Left colon (tissue), 2 donors: ENCODE results near the gene TBC1D22A. TPM values are rescaled to one million over a fixed set of nuclear protein-coding genes. Genes with fewer than 3 reads are reported as not detected.

Experiments
- ATAC-seq: fragments of 200-7000 bp; cut with Tn5 transposase; one replicate; pipeline ENCODE4 v1.9.1; 2020; ENCODE audit warnings: mild to moderate bottlenecking, moderate library complexity
- DNase-seq, 2 donors: peaks; one replicate each; pipeline ENCODE4 v3.0.0-alpha.2; 2020
- intact Hi-C, 2 donors: fragments of 100-400 bp; cut with DNase I in 1 of 2; cut with micrococcal nuclease in 1 of 2; formaldehyde crosslinking; loops; one replicate each; pipeline versions ENCODE4 v1.11.2 to v1.14.0; 2022; cut with DNase I, micrococcal nuclease
- total RNA-seq, 2 donors: library from RNA; stranded (reverse); fragmentation: NEBNext Ultra II Directional; extraction: Animal tissue kit (Norgen Biotek cat#: 25700); gene quantifications; one replicate each; pipeline ENCODE4 v1.2.1, GENCODE V29; 2021
- donor health status: DM: no; HTN: no; CAD: no.
- donor health status: DM: yes; HTN: yes; CAD: no.

Gene TBC1D22A
- total RNA-seq, 2 donors from 2014 or later = 40.7 to 45.2 TPM

DNA sequence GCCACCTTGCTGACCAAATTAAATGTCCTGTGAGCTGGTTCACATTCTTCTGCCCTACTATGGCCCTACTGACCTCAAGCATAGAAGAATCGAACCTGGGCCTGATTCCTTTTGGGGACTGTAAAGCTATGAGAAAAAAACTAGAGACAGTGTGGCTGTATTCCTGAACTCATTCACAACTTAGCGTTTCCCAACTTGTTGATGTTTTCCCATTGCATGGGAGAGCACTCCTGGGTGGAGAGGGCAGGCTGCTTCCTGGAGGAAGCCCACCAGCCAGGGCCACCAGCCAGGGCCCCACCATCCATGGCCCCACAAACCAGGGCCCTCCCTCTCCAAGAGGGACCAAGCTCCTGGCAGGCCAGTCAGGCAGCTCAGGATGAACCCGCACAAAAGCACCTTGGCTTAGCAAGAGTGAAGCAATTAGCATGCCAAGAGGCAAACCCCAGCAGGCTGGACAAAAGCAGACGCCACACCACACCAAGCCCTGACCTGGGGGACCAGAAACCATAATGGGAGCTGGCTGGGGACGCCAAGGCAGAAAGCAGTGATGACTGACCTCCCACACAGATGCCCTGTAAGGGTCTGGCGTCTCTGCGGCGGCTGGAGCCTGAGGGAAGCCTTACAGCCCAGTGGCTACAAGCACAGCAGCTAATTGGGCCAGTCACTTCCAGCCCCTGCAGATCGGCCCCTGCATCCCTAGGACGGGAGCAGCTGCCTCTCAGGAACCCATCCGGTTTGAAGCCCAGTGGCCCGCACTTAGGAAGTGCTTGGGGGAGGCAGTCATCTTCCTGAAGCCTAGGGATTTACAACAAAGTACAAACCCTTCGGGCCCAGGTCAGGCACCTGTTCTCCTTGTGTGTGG, 26.5 kb upstream of the TBC1D22A start:
- DNase-seq = no peak
- ATAC-seq = no peak
- intact Hi-C loops = no loop called here

- no peak for ATAC-seq
- no peak for DNase-seq
- intact Hi-C loops = no loop called here
Measured at GRCh38 chr22:46736705-46737104, 25.7 kb upstream of the TBC1D22A start.

DNA sequence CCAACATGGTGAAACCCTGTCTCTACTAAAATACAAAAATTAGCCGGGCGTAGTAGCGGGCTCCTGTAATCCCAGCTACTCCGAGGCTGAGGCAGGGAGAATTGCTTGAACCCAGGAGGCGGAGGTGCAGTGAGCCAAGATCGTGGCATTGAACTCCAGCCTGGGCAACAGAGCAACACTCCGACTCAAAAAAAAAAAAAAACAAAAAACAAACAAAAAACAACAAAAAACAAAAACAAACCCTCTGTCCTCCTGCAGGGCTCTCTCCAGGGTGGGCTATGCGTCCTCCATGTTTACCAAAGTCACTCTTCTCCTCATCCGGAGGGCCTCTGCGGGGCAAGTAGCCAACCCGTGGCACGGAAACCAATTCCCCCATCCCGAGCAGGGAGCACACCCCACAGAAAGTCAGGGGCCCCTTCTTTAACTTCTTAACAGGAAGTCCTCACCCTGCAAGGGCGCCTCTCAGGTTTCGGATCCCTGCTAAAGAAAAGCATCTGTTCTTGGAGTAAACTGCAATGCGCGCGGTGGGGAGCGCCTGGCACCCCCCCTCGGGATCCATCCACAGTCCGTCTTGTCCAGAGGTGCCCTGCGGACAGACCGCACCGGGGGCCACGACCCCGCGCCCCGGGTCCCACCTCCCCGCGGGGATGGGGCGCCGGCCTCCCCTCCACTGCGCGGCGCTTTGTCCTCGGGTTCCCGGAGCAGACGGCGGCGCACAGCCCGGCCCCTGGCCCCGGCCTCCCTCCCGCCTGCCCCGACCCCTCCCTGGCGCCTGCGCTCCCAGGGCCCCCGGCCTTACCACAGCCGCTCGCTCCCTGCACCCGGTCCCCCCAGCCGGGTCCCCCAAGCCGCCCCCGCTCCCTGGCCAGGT, 25.1 kb upstream of the TBC1D22A start:
- ATAC-seq (peak; percentile 5), DNase-seq (peak in 1 of 2 donors; percentile 63)
- intact Hi-C loops = no loop called here

- intact Hi-C loops = no loop called here
- peak; percentile 51 for ATAC-seq
- peak; percentile 75 to 83 for DNase-seq
Measured at GRCh38 chr22:46737976-46738646, 24.3 kb upstream of the TBC1D22A start, which contains the start of gene CERK. Gene CERK, minus strand, starts transcription at chr22:46738252. Its CDS starts 104 bp downstream, at chr22:46738148.

DNA sequence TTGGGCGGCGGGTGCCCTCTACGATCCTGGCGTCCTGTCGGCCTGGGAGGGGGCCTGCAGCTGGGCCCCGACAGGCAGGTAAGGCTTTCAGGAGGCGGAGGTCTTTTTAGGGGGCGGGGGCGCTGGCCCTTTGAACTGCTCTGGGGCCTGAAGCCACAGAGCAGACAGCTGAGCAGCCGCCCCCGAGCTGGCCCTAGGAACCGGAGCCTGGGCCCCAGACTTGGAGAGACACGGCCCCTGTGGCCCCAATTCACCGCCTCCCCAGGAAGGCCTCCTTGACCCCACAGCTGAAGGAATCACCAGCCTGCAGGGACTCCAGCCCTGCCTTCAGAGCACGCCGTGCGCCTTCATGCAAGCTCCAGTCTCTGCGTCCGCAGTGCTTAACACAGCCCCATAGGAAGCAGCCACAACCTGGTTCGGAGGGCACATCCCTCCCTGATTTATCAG, 23.8 kb upstream of the TBC1D22A start:
- peak; percentile 15 for ATAC-seq
- intact Hi-C loops = no loop called here
- peak in 1 of 2 donors; percentile 53 for DNase-seq

GRCh38 chr22:46739094-46739870, 23.2 kb upstream of the TBC1D22A start:
- ATAC-seq = peak; percentile 67
- peak; percentile 80 to 88 for DNase-seq
- intact Hi-C loops = no loop called here

GRCh38 chr22:46740910-46741780, 21.3 kb upstream of the TBC1D22A start:
- no peak for DNase-seq
- ATAC-seq = no peak
- intact Hi-C loops = no loop called here

DNA sequence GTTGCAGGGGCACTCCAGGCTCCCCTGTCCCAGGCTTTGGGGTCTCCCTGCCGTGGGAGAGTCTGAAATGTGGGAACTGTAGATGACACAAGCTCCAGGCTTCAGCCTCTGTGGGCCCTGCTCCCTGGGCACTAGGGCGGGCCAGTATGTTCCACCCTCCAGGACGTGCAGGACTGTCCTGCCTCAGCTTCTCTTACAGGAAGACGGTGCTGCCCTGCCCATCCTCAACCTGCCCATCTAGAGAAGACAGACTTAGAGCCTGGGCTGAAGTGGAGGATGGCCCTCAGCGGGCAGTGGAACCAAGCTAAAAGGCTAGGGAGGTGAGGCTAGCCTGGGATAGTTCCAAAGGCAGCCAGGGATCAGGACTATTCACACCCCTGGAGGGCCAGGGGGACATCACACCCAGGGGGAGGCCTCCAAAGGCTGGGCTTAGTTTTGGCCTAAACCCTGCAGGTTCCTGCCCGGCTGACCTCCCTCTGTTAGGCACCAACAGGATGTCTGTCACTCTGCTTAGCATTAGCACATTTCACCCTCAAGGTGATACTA, 20.4 kb upstream of the TBC1D22A start:
- DNase-seq = no peak
- ATAC-seq = no peak
- intact Hi-C loops = no loop called here

GRCh38 chr22:46742576-46743221, 19.8 kb upstream of the TBC1D22A start:
- ATAC-seq (peak; percentile 61), DNase-seq (peak; percentile 63 to 81)
- intact Hi-C loops = no loop called here

DNA sequence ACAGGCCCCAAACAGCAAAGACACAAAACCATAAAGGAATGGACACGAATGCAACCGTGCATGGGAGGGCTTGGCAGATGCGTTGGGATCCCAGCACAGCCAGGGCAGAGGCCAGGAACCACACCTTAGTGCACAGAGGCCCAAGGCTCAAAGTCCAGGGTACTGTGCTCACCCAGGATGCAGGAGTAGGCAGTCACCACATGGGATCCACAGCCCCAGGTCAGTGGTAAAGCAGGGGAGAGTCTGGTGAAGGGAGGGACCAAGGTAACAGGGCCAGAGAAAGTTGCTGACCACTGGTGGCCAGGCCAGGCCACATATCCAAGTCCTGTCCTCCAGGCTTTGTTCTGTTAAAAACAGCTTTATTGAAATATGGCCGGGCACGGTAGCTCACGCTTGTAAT, 17.9 kb upstream of the TBC1D22A start:
- peak; percentile 79 to 90 for DNase-seq

DNA sequence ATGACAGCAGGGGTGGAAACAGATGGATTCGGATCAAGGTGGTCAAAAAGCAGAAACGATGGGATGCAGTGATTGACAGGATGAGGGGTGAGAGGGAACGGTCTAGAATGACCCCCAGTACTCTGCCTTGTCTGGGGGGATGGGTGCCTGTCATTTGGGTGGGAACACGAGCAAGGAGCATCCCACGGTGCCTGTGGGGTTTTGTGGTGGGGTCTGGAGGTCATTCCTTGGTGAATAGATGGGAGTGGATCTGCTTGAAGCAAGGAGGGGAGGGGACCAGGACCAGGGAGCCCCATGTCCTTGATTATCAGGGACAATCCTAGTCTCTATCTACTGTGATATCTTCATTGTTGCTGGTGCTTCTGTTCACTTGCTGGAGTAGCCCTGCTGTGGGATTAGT, 16.3 kb upstream of the TBC1D22A start:
- ATAC-seq (no peak), DNase-seq (no peak)
- intact Hi-C loops = no loop called here

More for the DNA sequence above, 17.9 kb upstream of the TBC1D22A start:
- intact Hi-C loops = no loop called here
- peak; percentile 78 for ATAC-seq

- DNase-seq (no peak), ATAC-seq (no peak)
- intact Hi-C loops = no loop called here
Measured at GRCh38 chr22:46746620-46747019, 15.8 kb upstream of the TBC1D22A start.

- intact Hi-C loops = no loop called here
- DNase-seq = no peak
- no peak for ATAC-seq
Measured at GRCh38 chr22:46747646-46748045, 14.8 kb upstream of the TBC1D22A start.

- intact Hi-C loops = no loop called here
- DNase-seq (no peak), ATAC-seq (no peak)
Measured at GRCh38 chr22:46748206-46748907, 14.1 kb upstream of the TBC1D22A start.

GRCh38 chr22:46748908-46749675, 13.4 kb upstream of the TBC1D22A start:
- DNase-seq (no peak), ATAC-seq (no peak)
- intact Hi-C loops = no loop called here
